Measurements from ENCODE around the gene DLGAP1. TPM values are rescaled to one million over a fixed set of nuclear protein-coding genes. Genes with fewer than 3 reads are reported as not detected.

The DLGAP1 gene
- total and polyA plus RNA-seq, 2 of the 13 experiments (the other 11 are each of a cell fraction or from before 2014, with no cell fraction given): 0.01 TPM; not detected in 1

DNA sequence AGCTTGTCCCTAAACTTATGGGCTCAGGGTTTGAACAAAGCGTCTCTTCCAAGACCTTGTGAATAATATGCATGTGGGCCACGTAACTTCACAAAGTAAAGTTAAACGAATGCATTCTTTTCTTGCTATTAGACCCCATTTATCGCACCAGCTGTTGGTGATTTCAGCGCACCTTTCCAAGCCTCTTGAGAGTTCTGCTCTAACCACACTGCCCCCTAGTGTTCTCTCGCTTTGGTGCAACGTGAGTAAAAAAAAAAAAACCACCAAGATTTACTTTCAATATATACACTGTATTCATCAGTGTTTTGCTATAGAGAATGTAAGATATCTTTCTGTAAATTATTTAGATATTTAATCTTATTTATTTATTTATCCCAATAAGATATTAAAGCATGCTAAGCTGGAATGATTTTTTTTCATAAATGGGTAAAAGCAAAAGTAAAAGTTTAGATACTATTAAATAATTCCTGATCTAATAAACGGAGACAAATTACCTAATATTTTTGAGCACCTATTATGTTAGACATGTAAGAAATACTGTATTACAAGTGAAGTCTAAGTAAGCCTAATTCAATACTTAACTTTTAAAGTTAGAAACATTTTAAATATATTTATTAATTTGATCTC lies 459.5 kb downstream of the DLGAP1 start (continued):
- TF ChIP-seq, protein P1, sequence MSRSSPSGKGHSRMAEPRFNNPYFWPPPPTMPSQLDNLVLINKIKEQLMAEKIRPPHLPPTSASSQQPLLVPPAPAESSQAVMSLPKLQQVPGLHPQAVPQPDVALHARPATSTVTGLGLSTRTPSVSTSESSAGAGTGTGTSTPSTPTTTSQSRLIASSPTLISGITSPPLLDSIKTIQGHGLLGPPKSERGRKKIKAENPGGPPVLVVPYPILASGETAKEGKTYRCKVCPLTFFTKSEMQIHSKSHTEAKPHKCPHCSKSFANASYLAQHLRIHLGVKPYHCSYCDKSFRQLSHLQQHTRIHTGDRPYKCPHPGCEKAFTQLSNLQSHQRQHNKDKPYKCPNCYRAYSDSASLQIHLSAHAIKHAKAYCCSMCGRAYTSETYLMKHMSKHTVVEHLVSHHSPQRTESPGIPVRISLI (CRISPR knock-in tag; IDR thresholded peaks at IDR 0.05; ENCODE audit: borderline replicate concordance): peak; percentile 84
- TF ChIP-seq, protein P2, sequence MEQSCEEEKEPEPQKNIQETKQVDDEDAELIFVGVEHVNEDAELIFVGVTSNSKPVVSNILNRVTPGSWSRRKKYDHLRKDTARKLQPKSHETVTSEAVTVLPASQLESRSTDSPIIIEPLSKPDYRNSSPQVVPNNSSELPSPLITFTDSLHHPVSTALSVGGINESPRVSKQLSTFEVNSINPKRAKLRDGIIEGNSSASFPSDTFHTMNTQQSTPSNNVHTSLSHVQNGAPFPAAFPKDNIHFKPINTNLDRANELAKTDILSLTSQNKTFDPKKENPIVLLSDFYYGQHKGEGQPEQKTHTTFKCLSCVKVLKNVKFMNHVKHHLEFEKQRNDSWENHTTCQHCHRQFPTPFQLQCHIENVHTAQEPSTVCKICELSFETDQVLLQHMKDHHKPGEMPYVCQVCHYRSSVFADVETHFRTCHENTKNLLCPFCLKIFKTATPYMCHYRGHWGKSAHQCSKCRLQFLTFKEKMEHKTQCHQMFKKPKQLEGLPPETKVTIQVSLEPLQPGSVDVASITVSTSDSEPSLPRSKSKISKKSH (CRISPR knock-in tag; IDR thresholded peaks at IDR 0.05; ENCODE audit: borderline replicate concordance): no peak
- no peak for TF ChIP-seq ZNF20 (CRISPR knock-in tag; IDR thresholded peaks at IDR 0.05)
- no peak for TF ChIP-seq ZNF451 (CRISPR knock-in tag; IDR thresholded peaks at IDR 0.05)
- peak; percentile 54; the same call in 1 of the 2 replicates for TF ChIP-seq SMC3 (IDR thresholded peaks at IDR 0.05; ENCODE audit: low read length)
- TF ChIP-seq PHF20 (CRISPR knock-in tag; IDR thresholded peaks at IDR 0.05): no peak
- TF ChIP-seq ZNF720 (CRISPR knock-in tag; IDR thresholded peaks at IDR 0.05): no peak
- TF ChIP-seq STAG1 (CRISPR knock-in tag; IDR thresholded peaks at IDR 0.05): peak; percentile 46
- TF ChIP-seq WIZ (CRISPR knock-in tag; IDR thresholded peaks at IDR 0.05): no peak
- TF ChIP-seq, protein P3, sequence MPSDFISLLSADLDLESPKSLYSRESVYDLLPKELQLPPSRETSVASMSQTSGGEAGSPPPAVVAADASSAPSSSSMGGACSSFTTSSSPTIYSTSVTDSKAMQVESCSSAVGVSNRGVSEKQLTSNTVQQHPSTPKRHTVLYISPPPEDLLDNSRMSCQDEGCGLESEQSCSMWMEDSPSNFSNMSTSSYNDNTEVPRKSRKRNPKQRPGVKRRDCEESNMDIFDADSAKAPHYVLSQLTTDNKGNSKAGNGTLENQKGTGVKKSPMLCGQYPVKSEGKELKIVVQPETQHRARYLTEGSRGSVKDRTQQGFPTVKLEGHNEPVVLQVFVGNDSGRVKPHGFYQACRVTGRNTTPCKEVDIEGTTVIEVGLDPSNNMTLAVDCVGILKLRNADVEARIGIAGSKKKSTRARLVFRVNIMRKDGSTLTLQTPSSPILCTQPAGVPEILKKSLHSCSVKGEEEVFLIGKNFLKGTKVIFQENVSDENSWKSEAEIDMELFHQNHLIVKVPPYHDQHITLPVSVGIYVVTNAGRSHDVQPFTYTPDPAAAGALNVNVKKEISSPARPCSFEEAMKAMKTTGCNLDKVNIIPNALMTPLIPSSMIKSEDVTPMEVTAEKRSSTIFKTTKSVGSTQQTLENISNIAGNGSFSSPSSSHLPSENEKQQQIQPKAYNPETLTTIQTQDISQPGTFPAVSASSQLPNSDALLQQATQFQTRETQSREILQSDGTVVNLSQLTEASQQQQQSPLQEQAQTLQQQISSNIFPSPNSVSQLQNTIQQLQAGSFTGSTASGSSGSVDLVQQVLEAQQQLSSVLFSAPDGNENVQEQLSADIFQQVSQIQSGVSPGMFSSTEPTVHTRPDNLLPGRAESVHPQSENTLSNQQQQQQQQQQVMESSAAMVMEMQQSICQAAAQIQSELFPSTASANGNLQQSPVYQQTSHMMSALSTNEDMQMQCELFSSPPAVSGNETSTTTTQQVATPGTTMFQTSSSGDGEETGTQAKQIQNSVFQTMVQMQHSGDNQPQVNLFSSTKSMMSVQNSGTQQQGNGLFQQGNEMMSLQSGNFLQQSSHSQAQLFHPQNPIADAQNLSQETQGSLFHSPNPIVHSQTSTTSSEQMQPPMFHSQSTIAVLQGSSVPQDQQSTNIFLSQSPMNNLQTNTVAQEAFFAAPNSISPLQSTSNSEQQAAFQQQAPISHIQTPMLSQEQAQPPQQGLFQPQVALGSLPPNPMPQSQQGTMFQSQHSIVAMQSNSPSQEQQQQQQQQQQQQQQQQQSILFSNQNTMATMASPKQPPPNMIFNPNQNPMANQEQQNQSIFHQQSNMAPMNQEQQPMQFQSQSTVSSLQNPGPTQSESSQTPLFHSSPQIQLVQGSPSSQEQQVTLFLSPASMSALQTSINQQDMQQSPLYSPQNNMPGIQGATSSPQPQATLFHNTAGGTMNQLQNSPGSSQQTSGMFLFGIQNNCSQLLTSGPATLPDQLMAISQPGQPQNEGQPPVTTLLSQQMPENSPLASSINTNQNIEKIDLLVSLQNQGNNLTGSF (CRISPR knock-in tag; IDR thresholded peaks at IDR 0.05): no peak
- TF ChIP-seq, protein P4, sequence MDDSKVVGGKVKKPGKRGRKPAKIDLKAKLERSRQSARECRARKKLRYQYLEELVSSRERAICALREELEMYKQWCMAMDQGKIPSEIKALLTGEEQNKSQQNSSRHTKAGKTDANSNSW (CRISPR knock-in tag; IDR thresholded peaks at IDR 0.05; ENCODE audit: borderline replicate concordance): no peak
- TF ChIP-seq SMAD3 (CRISPR knock-in tag; IDR thresholded peaks at IDR 0.05): no peak
- no peak for TF ChIP-seq ARNT (IDR thresholded peaks at IDR 0.05)
- TF ChIP-seq, protein P5, sequence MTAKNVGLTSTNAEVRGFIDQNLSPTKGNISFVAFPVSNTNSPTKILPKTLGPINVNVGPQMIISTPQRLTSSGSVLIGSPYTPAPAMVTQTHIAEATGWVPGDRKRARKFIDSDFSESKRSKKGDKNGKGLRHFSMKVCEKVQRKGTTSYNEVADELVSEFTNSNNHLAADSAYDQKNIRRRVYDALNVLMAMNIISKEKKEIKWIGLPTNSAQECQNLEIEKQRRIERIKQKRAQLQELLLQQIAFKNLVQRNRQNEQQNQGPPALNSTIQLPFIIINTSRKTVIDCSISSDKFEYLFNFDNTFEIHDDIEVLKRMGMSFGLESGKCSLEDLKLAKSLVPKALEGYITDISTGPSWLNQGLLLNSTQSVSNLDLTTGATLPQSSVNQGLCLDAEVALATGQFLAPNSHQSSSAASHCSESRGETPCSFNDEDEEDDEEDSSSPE (CRISPR knock-in tag; IDR thresholded peaks at IDR 0.05): no peak

Measured in HepG2 (cell line).